ENCODE data around the gene RTN3.

DNA sequence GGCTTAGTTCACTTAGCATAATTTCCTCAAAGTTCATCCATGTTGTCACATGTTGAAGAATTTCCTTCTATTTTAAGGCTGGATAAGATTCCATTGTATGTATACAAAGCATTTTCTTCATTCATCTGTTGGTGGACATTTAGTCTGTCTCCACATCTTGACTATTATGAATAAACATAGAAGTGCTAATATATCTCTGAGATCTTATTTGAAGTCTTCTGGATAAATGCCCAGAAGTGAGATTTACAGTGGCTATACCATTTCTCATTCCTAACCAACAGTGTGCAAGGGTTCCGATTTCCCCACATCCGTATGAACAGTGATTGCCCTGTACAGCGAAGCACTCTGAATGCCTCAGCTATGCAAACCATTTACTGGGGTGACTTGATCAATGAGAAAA is 93.9 kb downstream of the RTN3 start:
- TF ChIP-seq, protein P1, sequence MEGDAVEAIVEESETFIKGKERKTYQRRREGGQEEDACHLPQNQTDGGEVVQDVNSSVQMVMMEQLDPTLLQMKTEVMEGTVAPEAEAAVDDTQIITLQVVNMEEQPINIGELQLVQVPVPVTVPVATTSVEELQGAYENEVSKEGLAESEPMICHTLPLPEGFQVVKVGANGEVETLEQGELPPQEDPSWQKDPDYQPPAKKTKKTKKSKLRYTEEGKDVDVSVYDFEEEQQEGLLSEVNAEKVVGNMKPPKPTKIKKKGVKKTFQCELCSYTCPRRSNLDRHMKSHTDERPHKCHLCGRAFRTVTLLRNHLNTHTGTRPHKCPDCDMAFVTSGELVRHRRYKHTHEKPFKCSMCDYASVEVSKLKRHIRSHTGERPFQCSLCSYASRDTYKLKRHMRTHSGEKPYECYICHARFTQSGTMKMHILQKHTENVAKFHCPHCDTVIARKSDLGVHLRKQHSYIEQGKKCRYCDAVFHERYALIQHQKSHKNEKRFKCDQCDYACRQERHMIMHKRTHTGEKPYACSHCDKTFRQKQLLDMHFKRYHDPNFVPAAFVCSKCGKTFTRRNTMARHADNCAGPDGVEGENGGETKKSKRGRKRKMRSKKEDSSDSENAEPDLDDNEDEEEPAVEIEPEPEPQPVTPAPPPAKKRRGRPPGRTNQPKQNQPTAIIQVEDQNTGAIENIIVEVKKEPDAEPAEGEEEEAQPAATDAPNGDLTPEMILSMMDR (IDR thresholded peaks at IDR 0.05; ENCODE audit: poor library complexity, severe bottlenecking): no peak
- TF ChIP-seq POLR2AphosphoS5 (IDR thresholded peaks at IDR 0.05): no peak

Data from neural cell (in vitro differentiated cells).